ENCODE measurements around the gene TBC1D2B.

DNA sequence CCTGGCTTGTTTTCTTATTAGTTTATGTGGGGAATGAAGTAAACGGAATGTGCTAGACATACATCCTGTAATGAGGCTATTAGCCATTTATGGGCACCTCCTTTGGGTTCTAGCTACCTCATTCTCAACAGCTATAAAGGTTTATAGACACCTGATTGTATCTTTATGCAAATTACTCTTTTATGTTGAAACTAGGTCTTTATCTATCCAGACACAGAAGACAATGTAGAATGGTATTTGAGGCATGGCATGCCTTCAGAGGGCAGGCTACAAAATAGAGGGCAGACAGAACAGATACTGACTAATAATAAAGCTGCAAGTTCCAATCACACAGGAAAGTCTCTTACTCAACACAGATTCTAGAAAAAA, 27.1 kb downstream of the TBC1D2B start:
- TF ChIP-seq, protein P1, sequence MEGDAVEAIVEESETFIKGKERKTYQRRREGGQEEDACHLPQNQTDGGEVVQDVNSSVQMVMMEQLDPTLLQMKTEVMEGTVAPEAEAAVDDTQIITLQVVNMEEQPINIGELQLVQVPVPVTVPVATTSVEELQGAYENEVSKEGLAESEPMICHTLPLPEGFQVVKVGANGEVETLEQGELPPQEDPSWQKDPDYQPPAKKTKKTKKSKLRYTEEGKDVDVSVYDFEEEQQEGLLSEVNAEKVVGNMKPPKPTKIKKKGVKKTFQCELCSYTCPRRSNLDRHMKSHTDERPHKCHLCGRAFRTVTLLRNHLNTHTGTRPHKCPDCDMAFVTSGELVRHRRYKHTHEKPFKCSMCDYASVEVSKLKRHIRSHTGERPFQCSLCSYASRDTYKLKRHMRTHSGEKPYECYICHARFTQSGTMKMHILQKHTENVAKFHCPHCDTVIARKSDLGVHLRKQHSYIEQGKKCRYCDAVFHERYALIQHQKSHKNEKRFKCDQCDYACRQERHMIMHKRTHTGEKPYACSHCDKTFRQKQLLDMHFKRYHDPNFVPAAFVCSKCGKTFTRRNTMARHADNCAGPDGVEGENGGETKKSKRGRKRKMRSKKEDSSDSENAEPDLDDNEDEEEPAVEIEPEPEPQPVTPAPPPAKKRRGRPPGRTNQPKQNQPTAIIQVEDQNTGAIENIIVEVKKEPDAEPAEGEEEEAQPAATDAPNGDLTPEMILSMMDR (IDR thresholded peaks at IDR 0.05): no peak
- TF ChIP-seq POLR2A (IDR thresholded peaks at IDR 0.05): no peak

Data from testis (tissue), 2 donors.